Tibial nerve (tissue), 3 donors: ENCODE measurements around the gene RPRD1A.

Source experiments
- POLR2A ChIP-seq, 2 donors: fragments of 450-650 bp; IDR thresholded peaks; one replicate each; pipeline ENCODE4 v1.6.1; 2017; ENCODE audit warnings: antibody characterized with exemption in 2 of 2, mild to moderate bottlenecking in 2 of 2, moderate library complexity in 2 of 2
- TF ChIP-seq, protein P1 (sequence below), 5 experiments: fragments of 200-600 bp in 3 of 5; fragments of 450-650 bp in 2 of 5; sonication (generic) in 3 of 5; IDR thresholded peaks; one replicate each; pipeline ENCODE4 v1.5.1; 2016 to 2019; ENCODE audit warnings: antibody characterized with exemption in 5 of 5, mild to moderate bottlenecking in 3 of 5, moderate library complexity in 2 of 5

DNA sequence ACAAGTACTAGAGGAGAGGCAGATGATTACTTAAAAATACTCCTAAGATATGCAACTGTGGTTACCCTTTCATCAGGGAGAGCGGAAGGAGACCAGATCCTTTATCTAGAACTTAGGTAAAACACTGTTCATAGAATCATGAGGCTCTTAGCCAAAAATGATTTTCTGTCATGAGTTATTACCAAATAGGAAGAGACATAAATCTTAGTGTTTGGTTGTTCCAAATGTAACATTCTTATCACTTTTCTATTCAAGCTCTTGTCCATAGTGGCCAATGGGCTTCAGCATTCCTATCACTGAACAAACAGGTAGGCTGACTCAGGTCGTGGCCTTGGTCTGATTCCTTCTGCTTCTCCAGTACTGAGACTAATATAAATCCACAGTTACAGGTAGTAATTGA lies 38.5 kb downstream of the RPRD1A start:
- TF ChIP-seq, protein P1, sequence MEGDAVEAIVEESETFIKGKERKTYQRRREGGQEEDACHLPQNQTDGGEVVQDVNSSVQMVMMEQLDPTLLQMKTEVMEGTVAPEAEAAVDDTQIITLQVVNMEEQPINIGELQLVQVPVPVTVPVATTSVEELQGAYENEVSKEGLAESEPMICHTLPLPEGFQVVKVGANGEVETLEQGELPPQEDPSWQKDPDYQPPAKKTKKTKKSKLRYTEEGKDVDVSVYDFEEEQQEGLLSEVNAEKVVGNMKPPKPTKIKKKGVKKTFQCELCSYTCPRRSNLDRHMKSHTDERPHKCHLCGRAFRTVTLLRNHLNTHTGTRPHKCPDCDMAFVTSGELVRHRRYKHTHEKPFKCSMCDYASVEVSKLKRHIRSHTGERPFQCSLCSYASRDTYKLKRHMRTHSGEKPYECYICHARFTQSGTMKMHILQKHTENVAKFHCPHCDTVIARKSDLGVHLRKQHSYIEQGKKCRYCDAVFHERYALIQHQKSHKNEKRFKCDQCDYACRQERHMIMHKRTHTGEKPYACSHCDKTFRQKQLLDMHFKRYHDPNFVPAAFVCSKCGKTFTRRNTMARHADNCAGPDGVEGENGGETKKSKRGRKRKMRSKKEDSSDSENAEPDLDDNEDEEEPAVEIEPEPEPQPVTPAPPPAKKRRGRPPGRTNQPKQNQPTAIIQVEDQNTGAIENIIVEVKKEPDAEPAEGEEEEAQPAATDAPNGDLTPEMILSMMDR (IDR thresholded peaks at IDR 0.05), result no peak
- TF ChIP-seq POLR2A (IDR thresholded peaks at IDR 0.05), result no peak
